Activated effector memory CD4-positive, alpha-beta T cell treated with Interleukin-2 at 50 U/mL for 16 hours (primary cell): Measurements from ENCODE around the gene SLC14A1.

ENCODE experiments used
- DNase-seq: peaks from one replicate; pipeline ENCODE4 v3.0.0-alpha.2; 2020

SLC14A1 gene

DNA sequence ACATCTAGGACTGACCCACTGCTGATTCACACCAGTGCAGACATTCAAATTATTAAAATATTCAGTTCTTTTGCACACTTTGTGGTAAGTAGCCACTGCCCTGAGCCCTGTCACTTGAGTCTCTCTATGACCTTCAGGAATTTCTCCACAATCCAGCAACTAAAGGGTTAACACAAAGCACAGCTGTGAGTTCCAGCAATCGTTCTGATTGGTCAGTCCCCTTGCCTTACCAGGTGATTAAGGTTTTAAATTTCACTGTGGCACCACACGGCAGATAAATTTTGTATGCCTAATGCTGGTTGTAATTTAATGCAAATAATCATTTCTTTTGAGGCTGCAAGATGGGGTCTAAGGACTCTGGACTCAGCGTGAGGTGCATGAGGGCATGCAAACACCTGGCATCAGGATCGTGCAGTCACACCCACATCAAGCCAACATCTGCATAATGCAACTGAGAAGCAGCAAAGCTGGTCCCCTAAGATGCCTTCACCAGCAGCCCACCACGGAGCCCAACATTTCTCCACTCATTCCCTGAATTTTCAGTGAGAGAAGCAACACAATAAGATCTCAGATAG, 36.6 kb downstream of the SLC14A1 start:
- no peak for DNase-seq

GRCh38 chr18:45761512-45762114, 37.6 kb downstream of the SLC14A1 start:
- no peak for DNase-seq

- DNase-seq, result no peak
Measured at GRCh38 chr18:45764000-45764686, 40.2 kb downstream of the SLC14A1 start.

GRCh38 chr18:45765796-45766195, 41.8 kb downstream of the SLC14A1 start:
- no peak for DNase-seq

GRCh38 chr18:45771587-45772480, 47.9 kb downstream of the SLC14A1 start:
- DNase-seq, result no peak

DNA sequence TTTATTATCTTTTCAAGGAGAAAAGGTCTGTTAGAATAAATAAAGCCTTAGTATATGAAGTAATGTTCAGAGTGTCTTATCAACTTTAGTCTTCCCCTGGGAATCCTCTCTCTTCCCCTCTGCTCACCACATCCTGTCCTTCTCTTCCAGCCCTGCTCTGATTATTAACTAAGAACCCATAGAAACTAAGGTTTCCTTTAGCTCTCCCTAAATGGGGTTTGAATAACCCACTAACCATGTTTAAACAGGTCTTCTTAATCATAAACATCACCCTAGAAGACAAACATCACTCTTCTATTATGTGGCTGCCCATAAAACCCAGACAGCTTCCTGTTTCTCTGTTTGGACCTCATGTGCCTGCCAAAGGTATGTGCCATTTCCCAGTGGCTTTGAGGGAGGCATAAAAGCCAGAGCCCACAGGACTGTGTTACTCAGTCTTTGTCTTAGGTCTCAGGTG, 50.1 kb downstream of the SLC14A1 start:
- no peak for DNase-seq

GRCh38 chr18:45775241-45775676, 51.3 kb downstream of the SLC14A1 start:
- DNase-seq, result peak; percentile 39

- DNase-seq, result no peak
Measured at GRCh38 chr18:45775743-45776142, 51.8 kb downstream of the SLC14A1 start.

DNA sequence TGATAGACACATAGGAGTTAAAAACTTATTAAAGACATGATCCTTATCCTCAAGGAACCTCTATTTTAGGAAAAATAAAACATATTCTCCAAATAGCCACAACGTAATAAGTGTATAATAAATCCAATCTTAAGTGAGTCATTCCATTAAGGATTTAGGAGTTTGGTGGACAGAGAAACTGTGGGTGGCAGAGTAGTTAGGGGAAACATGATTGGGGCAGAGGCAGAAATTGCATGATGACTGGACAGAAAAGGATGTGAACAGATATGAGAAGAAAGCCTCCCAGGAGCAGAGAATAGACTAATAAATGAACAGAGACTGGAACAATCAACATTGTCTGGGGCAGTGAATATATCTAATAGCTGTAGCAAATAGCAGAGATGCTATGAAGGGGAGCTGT, 53.4 kb downstream of the SLC14A1 start:
- DNase-seq, result no peak

GRCh38 chr18:45780568-45780967, 56.6 kb downstream of the SLC14A1 start:
- no peak for DNase-seq

GRCh38 chr18:45782662-45783061, 58.7 kb downstream of the SLC14A1 start:
- DNase-seq, result no peak

DNA sequence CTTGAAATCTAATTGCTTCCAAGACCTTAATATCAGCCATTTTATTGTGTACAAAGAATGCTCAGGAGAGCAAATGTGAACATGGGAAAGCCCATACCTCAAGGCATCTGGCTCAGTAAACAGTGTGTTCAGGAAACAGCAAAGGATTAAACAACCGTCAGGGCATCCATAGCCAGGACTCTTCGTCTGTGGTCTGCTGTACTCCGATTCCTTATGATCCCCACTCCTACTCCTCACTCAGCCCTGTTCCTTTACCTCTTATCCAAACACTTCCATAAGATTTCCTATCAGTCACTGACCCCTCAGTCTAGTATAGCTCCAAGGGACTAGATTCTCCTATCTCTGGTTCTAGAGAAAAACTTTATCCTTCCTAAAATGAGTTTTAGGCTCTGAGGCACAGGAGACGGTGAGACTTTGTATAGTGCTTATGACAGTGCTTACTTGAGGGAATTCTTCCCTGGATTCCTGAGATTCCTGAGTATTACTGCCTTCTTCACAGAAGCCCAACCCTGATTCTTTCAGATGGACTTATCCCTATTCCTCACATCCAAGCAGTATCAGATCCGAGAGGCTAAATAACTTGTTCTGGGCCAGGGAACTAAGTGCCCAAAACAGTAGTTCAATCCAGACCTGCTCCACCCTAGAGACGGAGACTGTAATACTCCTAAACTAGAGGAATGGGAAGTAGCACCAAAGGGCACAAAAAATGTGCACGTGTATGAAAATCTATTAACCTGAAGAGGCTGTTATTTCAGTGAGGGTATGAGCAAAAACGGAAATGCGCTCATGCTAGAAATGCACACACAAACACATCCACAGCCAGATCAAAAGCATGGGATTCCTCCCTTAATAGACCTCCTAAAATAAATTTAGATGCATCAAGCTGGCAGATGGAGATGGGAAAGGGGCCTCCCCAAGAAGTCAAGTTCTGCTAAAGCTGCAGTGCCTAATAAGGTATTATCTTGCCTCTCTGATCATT, 59.4 kb downstream of the SLC14A1 start:
- DNase-seq, result no peak

DNA sequence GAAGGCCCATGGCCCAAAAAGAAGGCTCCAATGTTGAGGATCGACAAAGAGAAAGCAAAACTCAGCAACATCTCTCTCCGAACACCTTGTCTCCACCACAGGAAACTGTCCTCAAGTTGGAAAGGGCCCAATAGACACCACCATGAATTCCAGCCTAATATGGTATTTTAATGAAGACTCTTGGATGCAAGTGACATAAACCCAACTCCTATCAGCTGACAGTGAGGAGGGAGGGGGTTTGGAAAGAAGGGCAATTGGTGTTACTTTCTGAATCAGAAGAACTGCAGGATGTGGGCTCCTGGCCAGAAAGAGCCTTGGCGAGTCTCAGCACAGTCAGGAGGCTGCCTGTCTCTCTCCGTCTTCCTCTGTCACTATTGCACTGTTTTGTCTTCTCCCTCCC, 61.2 kb downstream of the SLC14A1 start:
- no peak for DNase-seq

- no peak for DNase-seq
Measured at GRCh38 chr18:45786941-45787340, 63.0 kb downstream of the SLC14A1 start.

GRCh38 chr18:45787346-45787745, 63.4 kb downstream of the SLC14A1 start:
- DNase-seq, result no peak

- DNase-seq, result no peak
Measured at GRCh38 chr18:45788861-45789260, 64.9 kb downstream of the SLC14A1 start.

DNA sequence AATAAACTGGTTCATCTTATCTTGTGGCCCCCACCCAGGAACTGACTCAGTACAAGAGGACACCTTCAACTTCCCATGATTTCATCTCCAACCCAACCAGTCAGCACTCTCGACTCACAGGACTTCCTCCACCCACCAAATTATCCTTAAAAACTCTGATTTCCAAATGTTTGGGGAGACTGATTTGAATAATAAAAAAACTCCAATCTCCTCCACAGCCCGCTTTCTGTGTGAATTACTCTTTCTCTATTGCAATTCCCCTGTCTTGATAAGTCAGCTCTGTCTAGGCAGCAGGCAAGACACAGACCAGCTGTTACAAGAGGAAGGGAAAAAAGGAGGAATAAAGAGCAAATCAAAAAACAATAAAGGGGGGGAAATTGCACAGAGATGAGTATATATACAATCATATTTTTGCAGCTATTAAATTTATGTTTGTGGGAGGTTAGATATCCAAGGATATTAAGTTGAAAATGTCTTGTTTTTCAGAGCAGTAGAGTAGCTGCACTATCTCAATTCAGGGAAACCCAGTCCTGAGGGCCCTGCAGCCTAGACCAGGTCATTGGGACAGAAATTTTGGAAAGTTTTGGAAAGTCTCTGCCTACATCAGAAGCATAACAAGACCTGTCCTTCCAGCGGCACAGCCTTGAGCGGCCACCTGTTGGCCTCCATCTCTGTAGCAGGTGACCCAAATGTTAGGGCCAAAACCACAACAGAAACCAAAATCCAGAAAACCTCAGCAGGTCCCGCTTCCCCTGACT, 68.7 kb downstream of the SLC14A1 start:
- DNase-seq, result no peak

GRCh38 chr18:45793264-45793965, 69.4 kb downstream of the SLC14A1 start:
- DNase-seq, result no peak

GRCh38 chr18:45801416-45802004, 77.5 kb downstream of the SLC14A1 start:
- no peak for DNase-seq
